Small intestine (tissue), 7 donors: ENCODE measurements around the gene LMBR1. TPM values are rescaled to one million over a fixed set of nuclear protein-coding genes. Genes with fewer than 3 reads are reported as not detected.

Source experiments
- DNase-seq, 2 donors: peaks; one replicate each; pipeline versions ENCODE4 v3.0.0 to v3.0.0-alpha.2; 2013
- FAIRE-seq: peaks from 2 replicates; lab custom pipeline; 2012; peaks lifted over from hg19 to GRCh38; lab: Jason Lieb, UNC
- H3K27ac ChIP-seq, 3 donors: one replicate each; pipeline ENCODE4 v1.5.1; 2013; ENCODE audit warnings: low read length in 2 of 3, mild to moderate bottlenecking in 2 of 3, control low read depth in 1 of 3, inconsistent platforms in 1 of 3, low read depth in 1 of 3, moderate library complexity in 1 of 3
- H3K27me3 ChIP-seq, 3 donors: one replicate each; pipeline ENCODE4 v1.6.1; 2013; ENCODE audit warnings: low read length in 3 of 3, inconsistent platforms in 1 of 3; ENCODE audit not compliant: control insufficient read depth in 3 of 3, insufficient read depth in 3 of 3
- H3K36me3 ChIP-seq, 3 donors: one replicate each; pipeline ENCODE4 v1.6.1; 2013; ENCODE audit warnings: low read length in 3 of 3, inconsistent platforms in 1 of 3, low read depth in 1 of 3, mild to moderate bottlenecking in 1 of 3, moderate library complexity in 1 of 3; ENCODE audit not compliant: control insufficient read depth in 3 of 3, insufficient read depth in 2 of 3
- H3K4me1 ChIP-seq, 3 donors: one replicate each; pipeline ENCODE4 v1.6.1; 2013; ENCODE audit warnings: low read length in 2 of 3, inconsistent platforms in 1 of 3, low read depth in 1 of 3, mild to moderate bottlenecking in 1 of 3, moderate library complexity in 1 of 3; ENCODE audit not compliant: control insufficient read depth in 3 of 3, insufficient read depth in 2 of 3
- H3K4me3 ChIP-seq, 3 donors: one replicate each; pipeline ENCODE4 v1.5.1; 2013; ENCODE audit warnings: low read length in 3 of 3, control low read depth in 1 of 3, inconsistent platforms in 1 of 3, low read depth in 1 of 3, mild to moderate bottlenecking in 1 of 3, moderate library complexity in 1 of 3
- H3K9me3 ChIP-seq, 2 donors: one replicate each; pipeline ENCODE4 v1.6.1; 2013; ENCODE audit warnings: low read depth in 1 of 2, low read length in 1 of 2; ENCODE audit not compliant: control insufficient read depth in 2 of 2, insufficient read depth in 1 of 2
- WGBS, 3 donors: extraction: QIAGEN DNeasy Blood & Tissue Kit; methylation state at CpG; one replicate each; pipeline ENCODE4 v1.1.7; 2013; 5-methylcytosine and 5-hydroxymethylcytosine counted together
- polyA plus RNA-seq, 4 donors: library from polyadenylated mRNA; stranded (reverse) in 3 of 4; unstranded in 1 of 4; fragments of 200-250 nt in 3 of 4; fragments of 120-200 nt in 1 of 4; gene quantifications; one replicate each; pipeline versions ENCODE4 v1.2.1 to v1.2.3, GENCODE V29; 2013
- donor health status: healthy with polysubstance abuse.
- donor health status: control.
- donor health status: control.
- donor health status: Bipolar disorder and iron deficiency.
- donor health status: healthy.

Gene LMBR1
- polyA plus RNA-seq, 4 donors, result 4.3 to 34.5 (median 11.9) TPM

DNA sequence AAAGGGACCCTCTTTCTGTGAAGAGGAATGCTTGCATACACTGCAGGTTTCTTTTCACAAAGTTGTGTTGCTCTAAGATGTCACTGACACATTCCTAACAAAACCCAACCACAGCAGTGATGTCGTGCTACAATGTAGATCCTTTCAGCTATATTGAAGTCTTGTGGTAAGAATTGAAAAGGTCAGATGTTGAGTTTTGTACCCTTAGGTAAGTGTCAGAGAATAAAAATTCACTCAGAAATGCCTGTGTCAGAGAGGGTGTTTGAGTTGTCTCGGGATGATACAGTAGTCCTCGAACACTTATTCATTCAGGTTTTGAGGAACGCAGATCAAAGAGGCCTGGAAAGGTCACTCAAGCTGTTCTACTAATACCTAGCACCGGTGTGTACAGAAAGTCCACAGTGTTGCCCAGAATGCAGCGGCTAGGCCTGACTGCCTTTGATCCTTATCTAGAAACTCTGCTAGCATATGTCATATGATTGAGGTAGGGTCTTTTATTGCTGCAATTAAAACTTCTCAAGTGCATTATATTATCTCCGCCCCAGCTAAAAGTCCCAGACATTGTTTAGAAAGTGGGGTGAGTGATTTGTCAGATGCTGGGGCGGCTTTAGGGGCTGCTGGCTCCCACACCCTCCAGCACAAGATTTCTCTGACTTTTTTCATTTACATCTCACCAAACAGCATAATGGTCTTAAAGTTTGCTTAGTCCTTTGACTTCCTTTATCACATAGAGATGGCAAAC is 226.4 kb downstream of the LMBR1 start:
- Histone ChIP-seq H3K4me3 (no peak overlapping the region), H3K4me1 (peaks cover 2 to 15% (median 2%) of the 10 kb centered on the region in 3 donors), H3K36me3 (peaks cover 0 to 9% (median 0%) of the 10 kb centered on the region in 3 donors), H3K27me3 (no peaks in the 10 kb centered on the region), H3K9me3 (no peaks in the 10 kb centered on the region), H3K27ac (peak overlapping the region in 1 of 3 donors; percentile 23)
- DNase-seq, result peak; percentile 34 to 71
- 19 to 45% (median 28%) methylated on average over 8 of the region's 8 CpGs for WGBS, 3 donors
- no peak for FAIRE-seq

DNA sequence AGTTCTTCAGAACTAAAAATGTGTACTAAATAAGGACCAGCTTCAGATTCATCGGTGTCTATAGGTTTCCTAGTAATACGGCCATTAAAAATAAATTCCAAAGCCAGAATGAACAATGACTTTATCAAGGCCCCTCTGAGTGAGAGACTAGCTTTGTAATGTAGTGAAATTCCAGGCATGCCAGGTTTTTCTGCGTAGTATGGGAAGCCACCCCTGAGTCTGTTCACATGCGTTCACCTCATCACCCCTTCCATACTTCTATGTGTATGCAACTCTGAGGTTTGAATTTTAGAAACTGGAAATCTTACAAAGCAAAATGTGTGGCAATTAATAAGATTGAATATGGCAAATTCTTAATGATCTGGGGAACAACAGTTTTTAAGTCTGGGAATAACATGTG is 227.9 kb downstream of the LMBR1 start:
- FAIRE-seq (no peak), DNase-seq (no peak)
- Histone ChIP-seq H3K9me3 (no peaks in the 10 kb centered on the region), H3K36me3 (peaks cover 0 to 6% (median 0%) of the 10 kb centered on the region in 3 donors), H3K27me3 (no peaks in the 10 kb centered on the region), H3K27ac (no peak overlapping the region), H3K4me3 (no peak overlapping the region), H3K4me1 (peaks cover 2 to 24% (median 2%) of the 10 kb centered on the region in 3 donors)
- WGBS, 3 donors, result 88 to 100% (median 96%) methylated on average over 4 of the region's 4 CpGs

DNA sequence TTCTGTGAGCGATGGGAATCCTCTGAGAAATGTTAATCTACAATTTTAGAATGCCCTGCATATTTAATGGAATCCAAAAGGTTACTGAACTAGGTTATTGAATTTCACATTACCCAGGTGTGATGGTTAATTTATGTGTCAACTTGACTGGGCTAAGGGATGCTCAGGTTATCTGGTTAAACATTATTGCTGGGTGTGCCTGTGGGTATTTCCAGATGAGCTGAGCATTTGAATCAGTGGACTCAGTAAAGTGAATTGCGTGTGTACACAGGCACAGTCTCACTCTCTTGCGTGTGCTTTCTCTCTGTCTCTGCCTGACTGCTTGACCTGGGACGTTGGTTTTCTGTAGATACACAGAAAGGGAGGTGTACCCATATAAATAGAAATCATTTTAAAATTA is 230.7 kb downstream of the LMBR1 start:
- DNase-seq (peak; percentile 26 to 64), FAIRE-seq (no peak)
- Histone ChIP-seq H3K27me3 (no peaks in the 10 kb centered on the region), H3K36me3 (no peaks in the 10 kb centered on the region), H3K9me3 (no peaks in the 10 kb centered on the region), H3K4me3 (no peak overlapping the region), H3K27ac (peak overlapping the region in 1 of 3 donors; percentile 43), H3K4me1 (peaks cover 2 to 15% (median 2%) of the 10 kb centered on the region in 3 donors)
- WGBS, 3 donors, result 47 to 70% (median 61%) methylated on average over 4 of the region's 4 CpGs

DNA sequence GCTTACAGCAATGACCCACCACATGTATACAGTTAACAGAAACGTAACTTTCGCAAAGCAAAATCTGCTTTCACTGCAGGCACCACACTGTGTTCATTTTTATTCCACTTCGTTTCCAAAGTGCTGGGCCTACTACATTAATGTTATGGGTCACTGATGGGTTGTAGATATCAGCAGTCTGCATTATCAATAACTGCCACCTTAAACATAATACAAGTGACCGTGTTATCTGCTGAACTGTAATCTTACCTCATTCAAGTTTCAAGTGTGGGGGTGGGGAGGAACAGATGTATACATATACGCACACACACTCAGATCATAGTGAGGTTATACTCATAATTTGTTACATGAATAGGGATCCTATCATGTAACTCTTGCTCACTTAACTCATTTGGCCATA is 231.3 kb downstream of the LMBR1 start:
- peaks cover 2 to 10% (median 2%) of the 10 kb centered on the region in 3 donors for H3K4me1 ChIP-seq
- peaks cover 0 to 1% (median 0%) of the 10 kb centered on the region in 3 donors for H3K27me3 ChIP-seq
- H3K9me3 ChIP-seq, result no peaks in the 10 kb centered on the region
- H3K27ac ChIP-seq, result peak overlapping the region in 1 of 3 donors; percentile 43
- WGBS, 3 donors, result 69 to 81% (median 80%) methylated on average over 5 of the region's 5 CpGs
- no peaks in the 10 kb centered on the region for H3K36me3 ChIP-seq
- no peak for DNase-seq
- no peak for FAIRE-seq
- no peak overlapping the region for H3K4me3 ChIP-seq

DNA sequence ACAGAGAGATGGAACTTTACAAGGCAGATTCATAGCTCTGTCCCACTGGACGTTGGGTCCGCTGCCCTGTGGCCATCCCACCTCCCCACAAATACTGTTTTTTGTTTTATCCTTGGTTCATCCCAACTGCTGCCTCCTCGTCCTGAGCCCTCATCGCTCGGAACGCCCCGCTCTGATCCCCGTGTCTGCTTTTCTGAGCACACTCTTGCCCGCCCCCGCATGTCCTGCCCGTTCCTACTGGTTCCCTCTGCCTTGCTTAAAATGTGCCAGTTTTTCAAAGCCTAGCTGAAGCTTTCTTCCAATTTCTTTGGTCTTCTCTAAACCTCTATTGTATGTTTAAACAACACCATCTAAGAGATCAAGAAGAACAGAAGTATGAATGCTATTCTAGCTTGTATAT is 233.0 kb downstream of the LMBR1 start:
- no peak for FAIRE-seq
- WGBS, 3 donors, result 77 to 84% (median 78%) methylated on average over 11 of the region's 11 CpGs
- DNase-seq, result no peak

DNA sequence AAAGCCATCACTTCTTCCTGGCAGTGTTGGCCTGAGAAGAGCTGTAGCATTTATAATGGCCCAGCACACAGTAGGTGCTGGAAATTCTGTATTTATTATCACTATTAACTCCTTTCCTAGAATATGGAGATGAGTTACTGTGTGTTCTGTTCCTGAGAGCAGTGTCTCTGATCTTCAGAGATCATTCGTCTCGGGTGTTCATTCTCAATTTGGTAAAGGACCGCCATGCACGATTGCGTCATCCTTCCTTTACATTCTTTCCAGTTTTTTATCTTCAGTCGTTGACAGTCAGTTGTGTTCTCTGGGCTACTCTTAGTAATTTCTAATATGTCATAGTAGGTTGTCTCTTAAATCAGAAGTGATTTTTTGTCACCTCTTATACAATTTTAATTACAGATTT is 233.8 kb downstream of the LMBR1 start:
- 82 to 86% (median 82%) methylated on average over 6 of the region's 6 CpGs for WGBS, 3 donors
- H3K36me3 ChIP-seq, result no peaks in the 10 kb centered on the region
- FAIRE-seq (no peak), DNase-seq (no peak)
- H3K4me3 ChIP-seq, result no peak overlapping the region
- H3K27me3 ChIP-seq, result peaks cover 0 to 2% (median 0%) of the 10 kb centered on the region in 3 donors
- peaks cover 0 to 10% (median 0%) of the 10 kb centered on the region in 3 donors for H3K4me1 ChIP-seq
- no peak overlapping the region for H3K27ac ChIP-seq
- no peaks in the 10 kb centered on the region for H3K9me3 ChIP-seq

More for the DNA sequence above, 233.0 kb downstream of the LMBR1 start:
- Histone ChIP-seq H3K27ac (no peak overlapping the region), H3K27me3 (peaks cover 0 to 2% (median 0%) of the 10 kb centered on the region in 3 donors), H3K4me1 (peaks cover 0 to 10% (median 0%) of the 10 kb centered on the region in 3 donors), H3K36me3 (no peaks in the 10 kb centered on the region), H3K4me3 (no peak overlapping the region), H3K9me3 (no peaks in the 10 kb centered on the region)

DNA sequence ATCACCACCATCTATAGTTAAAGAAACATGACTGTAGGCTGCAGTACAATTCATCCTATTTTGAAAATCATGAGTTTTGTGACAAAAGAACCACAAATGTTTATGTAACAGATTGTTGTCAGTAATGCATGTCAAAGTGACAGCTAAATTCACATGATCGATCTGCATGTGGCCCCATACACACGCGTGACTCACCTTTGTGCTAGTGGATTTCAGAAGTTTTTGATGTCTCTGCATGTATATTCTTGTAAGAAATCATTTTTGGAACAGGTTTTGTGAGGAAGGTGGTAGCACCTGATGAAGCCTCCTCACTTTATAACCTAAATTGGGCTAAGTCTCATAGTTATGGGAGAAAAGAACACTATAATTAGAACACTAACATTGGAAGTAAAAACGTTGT is 235.3 kb downstream of the LMBR1 start:
- WGBS, 3 donors, result 88 to 90% (median 88%) methylated on average over 4 of the region's 4 CpGs
- FAIRE-seq, result no peak
- no peak overlapping the region for H3K4me3 ChIP-seq
- no peak for DNase-seq
- no peak overlapping the region for H3K27ac ChIP-seq
- peaks cover 0 to 10% (median 0%) of the 10 kb centered on the region in 3 donors for H3K4me1 ChIP-seq
- peaks cover 0 to 2% (median 0%) of the 10 kb centered on the region in 3 donors for H3K27me3 ChIP-seq
- H3K9me3 ChIP-seq, result no peaks in the 10 kb centered on the region
- H3K36me3 ChIP-seq, result no peaks in the 10 kb centered on the region

DNA sequence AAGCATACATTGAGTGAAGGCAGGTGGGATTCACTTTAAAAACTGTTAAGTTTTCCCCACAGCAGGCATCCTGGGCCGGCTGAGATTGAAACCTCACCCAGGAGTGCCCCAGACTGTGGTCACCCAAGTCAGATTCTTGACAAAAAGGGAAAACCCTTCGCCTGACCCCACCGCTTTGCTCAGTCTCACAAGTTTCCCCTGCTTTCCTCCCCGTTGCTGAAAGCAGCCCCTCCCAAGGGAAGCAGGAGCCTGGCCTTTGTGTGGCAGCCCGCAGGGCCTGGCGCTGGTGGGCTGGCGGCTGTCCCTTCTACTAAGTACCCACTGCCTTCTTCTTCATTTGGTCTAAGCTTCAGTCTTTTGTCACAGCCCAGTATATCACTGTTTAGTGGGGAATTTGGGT is 236.4 kb downstream of the LMBR1 start:
- Histone ChIP-seq H3K4me1 (peaks cover 0 to 10% (median 0%) of the 10 kb centered on the region in 3 donors), H3K27ac (no peak overlapping the region), H3K9me3 (no peaks in the 10 kb centered on the region), H3K36me3 (no peaks in the 10 kb centered on the region), H3K27me3 (peaks cover 0 to 2% (median 0%) of the 10 kb centered on the region in 3 donors), H3K4me3 (no peak overlapping the region)
- DNase-seq, result no peak
- FAIRE-seq, result no peak
- WGBS, 3 donors, result 70 to 75% (median 71%) methylated on average over 7 of the region's 7 CpGs
